ENCODE data around the gene CETN2.
"Not testable (repeated sequence)": the region's sequence is repeated elsewhere in the genome, so short reads cannot be mapped to it uniquely, and the experiment has no call there.

CETN2 gene

GRCh38 chrX:152843852-152844251, 13.3 kb upstream of the CETN2 start:
- Histone ChIP-seq H3K9me3 (ENCODE audit: low read length) (no peaks in the 10 kb centered on the region), H3K9ac (ENCODE audit: low read length) (no peak overlapping the region), H3K27ac (ENCODE audit: low read depth, low read length, poor library complexity, severe bottlenecking) (no peak overlapping the region), H3K27me3 (ENCODE audit: insufficient read depth, low read length) (no peaks in the 10 kb centered on the region), H3K9me2 (ENCODE audit: low read depth, low read length) (no peaks in the 10 kb centered on the region), H3K36me3 (ENCODE audit: insufficient read depth, low read length) (peaks cover 24% of the 10 kb centered on the region), H3K4me3 (ENCODE audit: low read depth, low read length, poor library complexity, severe bottlenecking) (no peak overlapping the region), H3F3A (ENCODE audit: insufficient read depth, low read length) (no peaks in the 10 kb centered on the region), H3K79me2 (ENCODE audit: insufficient read depth, low read length) (no peaks in the 10 kb centered on the region), H2AFZ (ENCODE audit: low read length) (no peak overlapping the region), H3K4me2 (ENCODE audit: low read length) (no peak overlapping the region), H3K4me1 (ENCODE audit: insufficient read depth, low read length, severe bottlenecking) (peaks cover 9% of the 10 kb centered on the region), H4K20me1 (ENCODE audit: insufficient read depth, low read length) (no peaks in the 10 kb centered on the region)
- TF ChIP-seq EZH2 (IDR thresholded peaks at IDR 0.05; ENCODE audit: borderline replicate concordance, low read length) (no peak), CTCF (IDR thresholded peaks at IDR 0.05; ENCODE audit: low read length) (no peak)

GRCh38 chrX:152842772-152843338, 12.3 kb upstream of the CETN2 start:
- H3F3A ChIP-seq (ENCODE audit: insufficient read depth, low read length) = no peaks in the 10 kb centered on the region
- no peak overlapping the region for H3K4me2 ChIP-seq (ENCODE audit: low read length)
- H2AFZ ChIP-seq (ENCODE audit: low read length) = no peak overlapping the region
- no peaks in the 10 kb centered on the region for H3K9me3 ChIP-seq (ENCODE audit: low read length)
- H4K20me1 ChIP-seq (ENCODE audit: insufficient read depth, low read length) = no peaks in the 10 kb centered on the region
- no peak overlapping the region for H3K4me3 ChIP-seq (ENCODE audit: low read depth, low read length, poor library complexity, severe bottlenecking)
- H3K9ac ChIP-seq (ENCODE audit: low read length) = no peak overlapping the region
- no peaks in the 10 kb centered on the region for H3K27me3 ChIP-seq (ENCODE audit: insufficient read depth, low read length)
- no peaks in the 10 kb centered on the region for H3K9me2 ChIP-seq (ENCODE audit: low read depth, low read length)
- peaks cover 19% of the 10 kb centered on the region for H3K36me3 ChIP-seq (ENCODE audit: insufficient read depth, low read length)
- H3K4me1 ChIP-seq (ENCODE audit: insufficient read depth, low read length, severe bottlenecking) = peaks cover 9% of the 10 kb centered on the region
- TF ChIP-seq CTCF (IDR thresholded peaks at IDR 0.05; ENCODE audit: low read length) (no peak), EZH2 (IDR thresholded peaks at IDR 0.05; ENCODE audit: borderline replicate concordance, low read length) (no peak)
- no peaks in the 10 kb centered on the region for H3K79me2 ChIP-seq (ENCODE audit: insufficient read depth, low read length)
- H3K27ac ChIP-seq (ENCODE audit: low read depth, low read length, poor library complexity, severe bottlenecking) = no peak overlapping the region

- H3K4me2 ChIP-seq (ENCODE audit: low read length); H3K9ac ChIP-seq (ENCODE audit: low read length); H2AFZ ChIP-seq (ENCODE audit: low read length); H4K20me1 ChIP-seq (ENCODE audit: insufficient read depth, low read length); H3K9me3 ChIP-seq (ENCODE audit: low read length); H3K27me3 ChIP-seq (ENCODE audit: insufficient read depth, low read length); H3K4me3 ChIP-seq (ENCODE audit: low read depth, low read length, poor library complexity, severe bottlenecking); H3K9me2 ChIP-seq (ENCODE audit: low read depth, low read length); H3F3A ChIP-seq (ENCODE audit: insufficient read depth, low read length); H3K27ac ChIP-seq (ENCODE audit: low read depth, low read length, poor library complexity, severe bottlenecking): not testable (repeated sequence)
- H3K4me1 ChIP-seq (ENCODE audit: insufficient read depth, low read length, severe bottlenecking) = peaks cover 14% of the 10 kb centered on the region
- H3K36me3 ChIP-seq (ENCODE audit: insufficient read depth, low read length) = peaks cover 19% of the 10 kb centered on the region
- H3K79me2 ChIP-seq (ENCODE audit: insufficient read depth, low read length) = peaks cover 11% of the 10 kb centered on the region; the same call in 1 of the 2 replicates
Observed at GRCh38 chrX:152835470-152835869, 4.9 kb upstream of the CETN2 start.

- H3K36me3 ChIP-seq (ENCODE audit: insufficient read depth, low read length) = peaks cover 19% of the 10 kb centered on the region
- H3K27me3 ChIP-seq (ENCODE audit: insufficient read depth, low read length) = no peaks in the 10 kb centered on the region
- H3K4me2 ChIP-seq (ENCODE audit: low read length) = no peak overlapping the region
- no peak overlapping the region for H3K27ac ChIP-seq (ENCODE audit: low read depth, low read length, poor library complexity, severe bottlenecking)
- H3F3A ChIP-seq (ENCODE audit: insufficient read depth, low read length) = no peaks in the 10 kb centered on the region
- H3K4me1 ChIP-seq (ENCODE audit: insufficient read depth, low read length, severe bottlenecking) = peaks cover 23% of the 10 kb centered on the region
- no peaks in the 10 kb centered on the region for H3K9me2 ChIP-seq (ENCODE audit: low read depth, low read length)
- H3K9me3 ChIP-seq (ENCODE audit: low read length) = no peaks in the 10 kb centered on the region
- TF ChIP-seq CTCF (IDR thresholded peaks at IDR 0.05; ENCODE audit: low read length) = no peak
- TF ChIP-seq EZH2 (IDR thresholded peaks at IDR 0.05; ENCODE audit: borderline replicate concordance, low read length) = no peak
- H3K4me3 ChIP-seq (ENCODE audit: low read depth, low read length, poor library complexity, severe bottlenecking) = no peak overlapping the region
- peaks cover 11% of the 10 kb centered on the region; the same call in 1 of the 2 replicates for H3K79me2 ChIP-seq (ENCODE audit: insufficient read depth, low read length)
- H2AFZ ChIP-seq (ENCODE audit: low read length) = no peak overlapping the region
- no peaks in the 10 kb centered on the region for H4K20me1 ChIP-seq (ENCODE audit: insufficient read depth, low read length)
- no peak overlapping the region for H3K9ac ChIP-seq (ENCODE audit: low read length)
Observed at GRCh38 chrX:152833378-152833777, 2.8 kb upstream of the CETN2 start.

All from OCI-LY1 (cell line).